HepG2 (cell line): Measurements from ENCODE around the gene EIF4ENIF1. TPM values are rescaled to one million over a fixed set of nuclear protein-coding genes. Genes with fewer than 3 reads are reported as not detected.
A peak's percentile ranks its signal among the peaks of the same experiment; 100 is the strongest.

Experiments
- CC2D1A ChIP-seq: sonication (generic); formaldehyde crosslinking; IDR thresholded peaks from 2 replicates; pipeline ENCODE4 v1.8.1; 2023; ENCODE audit warnings: mild to moderate bottlenecking, missing genetic modification reagents
- DBP ChIP-seq: sonication (generic); formaldehyde crosslinking; IDR thresholded peaks from 2 replicates; pipeline ENCODE4 v1.4.0; 2020; ENCODE audit warnings: missing genetic modification reagents; ENCODE audit errors: not compliant biosample characterization
- DRAP1 ChIP-seq: IDR thresholded peaks from 2 replicates; pipeline ENCODE4 v1.6.1; 2016; ENCODE audit warnings: missing genetic modification reagents, missing compliant biosample characterization
- FIP1L1 ChIP-seq: fragments of 200-400 bp; formaldehyde crosslinking; IDR thresholded peaks from 2 replicates; pipeline ENCODE4 v1.6.1; 2018; ENCODE audit warnings: low read depth, mild to moderate bottlenecking, low read length, moderate library complexity, borderline replicate concordance; ENCODE audit not compliant: insufficient read depth
- FOXP4 ChIP-seq: sonication (generic); formaldehyde crosslinking; IDR thresholded peaks from 2 replicates; pipeline ENCODE4 v1.4.0; 2020; ENCODE audit warnings: missing genetic modification reagents
- MAFG ChIP-seq: sonication (generic); formaldehyde crosslinking; IDR thresholded peaks from 2 replicates; pipeline ENCODE4 v1.5.1; 2020; ENCODE audit warnings: mild to moderate bottlenecking, missing genetic modification reagents
- SMARCC2 ChIP-seq: fragments of 450-650 bp; IDR thresholded peaks from 2 replicates; pipeline ENCODE4 v1.6.1; 2017; ENCODE audit warnings: antibody characterized with exemption, mild to moderate bottlenecking
- SP140L ChIP-seq: sonication (generic); formaldehyde crosslinking; IDR thresholded peaks from 2 replicates; pipeline ENCODE4 v1.4.0; 2020; ENCODE audit warnings: missing genetic modification reagents, borderline replicate concordance
- SP5 ChIP-seq: IDR thresholded peaks from 2 replicates; pipeline ENCODE4 v1.6.1; 2016; ENCODE audit warnings: low read depth, borderline replicate concordance
- TRAFD1 ChIP-seq: sonication (generic); formaldehyde crosslinking; IDR thresholded peaks from 2 replicates; pipeline ENCODE4 v1.5.1; 2020; ENCODE audit warnings: missing genetic modification reagents, mild to moderate bottlenecking, borderline replicate concordance
- ZBTB21 ChIP-seq: sonication (generic); formaldehyde crosslinking; IDR thresholded peaks from 2 replicates; pipeline ENCODE4 v1.4.0; 2020; ENCODE audit warnings: missing genetic modification reagents
- ZIK1 ChIP-seq: sonication (generic); formaldehyde crosslinking; IDR thresholded peaks from 2 replicates; pipeline ENCODE4 v1.5.0; 2020; ENCODE audit warnings: mild to moderate bottlenecking, low read depth, missing genetic modification reagents, borderline replicate concordance
- ZMYM3 ChIP-seq: sonication (generic); formaldehyde crosslinking; IDR thresholded peaks from 2 replicates; pipeline ENCODE4 v1.5.1; 2020; ENCODE audit warnings: mild to moderate bottlenecking, missing genetic modification reagents
- ZNF121 ChIP-seq: sonication (generic); formaldehyde crosslinking; IDR thresholded peaks from 2 replicates; pipeline ENCODE4 v1.5.0; 2020; ENCODE audit warnings: mild to moderate bottlenecking, missing genetic modification reagents
- ZNF18 ChIP-seq: sonication (generic); formaldehyde crosslinking; IDR thresholded peaks from 2 replicates; pipeline ENCODE4 v1.8.0; 2022; ENCODE audit warnings: mild to moderate bottlenecking, missing genetic modification reagents; ENCODE audit not compliant: insufficient replicate concordance
- ZNF44 ChIP-seq: sonication (generic); formaldehyde crosslinking; IDR thresholded peaks from 2 replicates; pipeline ENCODE4 v1.5.1; 2020; ENCODE audit warnings: mild to moderate bottlenecking, missing genetic modification reagents
- ZNF558 ChIP-seq: sonication (generic); formaldehyde crosslinking; IDR thresholded peaks from 2 replicates; pipeline ENCODE4 v1.9.0; 2022; ENCODE audit warnings: mild to moderate bottlenecking, missing genetic modification reagents, borderline replicate concordance
- ZNF570 ChIP-seq: sonication (generic); formaldehyde crosslinking; IDR thresholded peaks from 2 replicates; pipeline ENCODE4 v1.4.0; 2020; ENCODE audit warnings: mild to moderate bottlenecking, missing genetic modification reagents, borderline replicate concordance
- ZNF639 ChIP-seq: conservative IDR thresholded peaks from 2 replicates; pipeline ENCODE4 v1.6.1; 2018; ENCODE audit warnings: missing genetic modification reagents
- ZNF713 ChIP-seq: sonication (generic); formaldehyde crosslinking; IDR thresholded peaks from 2 replicates; pipeline ENCODE4 v1.4.0; 2020; ENCODE audit warnings: mild to moderate bottlenecking, missing genetic modification reagents
- ZNF761 ChIP-seq: sonication (generic); formaldehyde crosslinking; conservative IDR thresholded peaks from 2 replicates; pipeline ENCODE4 v1.4.0; 2020; ENCODE audit warnings: mild to moderate bottlenecking, missing genetic modification reagents
- polyA plus RNA-seq, 8 experiments: library from polyadenylated mRNA; depleted of rRNA in 3 of 8; stranded (reverse) in 7 of 8; unstranded in 1 of 8; fragments of >200 nt; fragmentation: Illumina TruSeq in 4 of 8; extraction: Trizol in 4 of 8; gene quantifications; 2 replicates each; pipeline versions ENCODE4 v1.2.1 to v1.2.3, GENCODE V29; 2011 to 2016; ENCODE audit warnings: low read depth in 4 of 8, missing spikeins in 1 of 8, mixed read lengths in 1 of 8; ENCODE audit not compliant: insufficient read depth in 1 of 8
- total RNA-seq, 5 experiments: library from RNA; depleted of rRNA; stranded (reverse); fragments of >200 nt; fragmentation: Illumina TruSeq; extraction: Trizol; gene quantifications; 2 replicates each; pipeline ENCODE4 v1.2.3, GENCODE V29; 2016; ENCODE audit warnings: low read depth in 1 of 5

EIF4ENIF1 gene
- total and polyA plus RNA-seq, 2 of the 13 experiments (the other 11 are each of a cell fraction or from before 2014, with no cell fraction given) = 11.9 to 12.3 TPM

GRCh38 chr22:31489632-31490495, at the start of gene EIF4ENIF1 (continued):
- no peak for TF ChIP-seq DBP (CRISPR knock-in tag)
- TF ChIP-seq ZNF639 = no peak
- TF ChIP-seq ZNF570 = no peak
- TF ChIP-seq ZNF18 (CRISPR knock-in tag) = peak; percentile 59
- peak; percentile 80; the same call in 1 of the 2 replicates for TF ChIP-seq ZNF761 (CRISPR knock-in tag)
- TF ChIP-seq MAFG (CRISPR knock-in tag) = no peak
- TF ChIP-seq DRAP1 = peak; percentile 90
- no peak for TF ChIP-seq ZBTB21 (CRISPR knock-in tag)
- no peak for TF ChIP-seq CC2D1A (CRISPR knock-in tag)
- no peak for TF ChIP-seq ZNF121
- peak; percentile 92; the same call in 1 of the 2 replicates for TF ChIP-seq ZNF44 (CRISPR knock-in tag)
- peak; percentile 66; the same call in 1 of the 2 replicates for TF ChIP-seq SP5 (CRISPR knock-in tag)
- TF ChIP-seq ZIK1 (CRISPR knock-in tag) = no peak
- no peak for TF ChIP-seq FIP1L1
- TF ChIP-seq FOXP4 = no peak
- no peak for TF ChIP-seq TRAFD1 (CRISPR knock-in tag)
- TF ChIP-seq SMARCC2 = no peak
- TF ChIP-seq SP140L = no peak
- no peak; the same call in 1 of the 2 replicates for TF ChIP-seq ZMYM3 (CRISPR knock-in tag)
- TF ChIP-seq ZNF713 = no peak
- peak; percentile 59; the same call in 1 of the 2 replicates for TF ChIP-seq ZNF558 (CRISPR knock-in tag)
